RWPE1 (cell line): Measurements from ENCODE around the gene MSI1.
A peak's percentile ranks its signal among the peaks of the same experiment; 100 is the strongest.

ENCODE experiments used
- CTCF ChIA-PET: fragments of 350-600 bp; sonication (Branson Sonifier 250); formaldehyde crosslinking; extraction: SDS; loops from one replicate; lab custom pipeline; 2021; lab: Yijun Ruan, JAX
- POLR2A ChIA-PET: fragments of 400-600 bp; formaldehyde crosslinking; extraction: SDS; loops from one replicate; lab custom pipeline; 2020; ENCODE audit warnings: antibody characterized with exemption; ENCODE audit not compliant: low non-redundant PET; lab: Yijun Ruan, JAX
- DNase-seq: peaks from one replicate; pipeline ENCODE4 v3.0.0; 2012; ENCODE audit warnings: low spot score
- H3K27ac ChIP-seq: fragments of 450-650 bp; 2 replicates; pipeline ENCODE4 v1.5.1; 2017
- CTCF ChIP-seq: fragments of 450-650 bp; conservative IDR thresholded peaks from 2 replicates; pipeline ENCODE4 v1.5.1; 2017; ENCODE audit warnings: low read depth, mild to moderate bottlenecking

The MSI1 gene

GRCh38 chr12:120399531-120399930, 30.6 kb upstream of the MSI1 start:
- no peak for DNase-seq
- H3K27ac ChIP-seq: no peak overlapping the region
- no peak for TF ChIP-seq CTCF
- POLR2A ChIA-PET: no interaction called here
- CTCF ChIA-PET: interaction anchor here (0.9 kb wide), 1 partner anchor 86 kb away, joined by 3 read pairs; no protein-coding TSS in a partner anchor

- no peak for DNase-seq
- ChIA-PET POLR2A (no interaction called here), CTCF (interaction anchor here (0.6 kb wide), 2 partner anchors 25 to 249 kb away, joined by 3 read pairs; no protein-coding TSS in a partner anchor)
- no peak for TF ChIP-seq CTCF
- no peak overlapping the region for H3K27ac ChIP-seq
Observed at GRCh38 chr12:120397824-120398540, 29.0 kb upstream of the MSI1 start.

- POLR2A ChIA-PET: no interaction called here
- peak; percentile 20 for DNase-seq
- H3K27ac ChIP-seq: no peak overlapping the region
- TF ChIP-seq CTCF: no peak
- CTCF ChIA-PET: no interaction called here
Observed at GRCh38 chr12:120394483-120395367, 25.8 kb upstream of the MSI1 start.

GRCh38 chr12:120390540-120391120, 21.7 kb upstream of the MSI1 start:
- no peak for DNase-seq
- ChIA-PET POLR2A (no interaction called here), CTCF (interaction anchor here (0.6 kb wide), 1 partner anchor 822 kb away, joined by 4 read pairs; no protein-coding TSS in a partner anchor)
- no peak for TF ChIP-seq CTCF
- no peak overlapping the region for H3K27ac ChIP-seq

GRCh38 chr12:120388691-120389481, 19.9 kb upstream of the MSI1 start:
- ChIA-PET CTCF (interaction anchor here (0.7 kb wide), 1 partner anchor 485 kb away, joined by 3 read pairs; no protein-coding TSS in a partner anchor), POLR2A (interaction anchor here (0.7 kb wide), 1 partner anchor 261 kb away, joined by 3 read pairs; no protein-coding TSS in a partner anchor)
- DNase-seq: no peak
- no peak overlapping the region for H3K27ac ChIP-seq
- TF ChIP-seq CTCF: no peak
